Endodermal cell (in vitro differentiated cells): ENCODE data around the gene MTUS2. TPM values are rescaled to one million over a fixed set of nuclear protein-coding genes. Genes with fewer than 3 reads are reported as not detected.

Experiments
- DNase-seq: peaks from one replicate; pipeline ENCODE4 v3.0.0-alpha.2; 2017
- H3K27ac ChIP-seq: 2 replicates; pipeline ENCODE4 v1.5.1; 2013; ENCODE audit warnings: mild to moderate bottlenecking, low read depth, low read length, moderate library complexity
- H3K27me3 ChIP-seq: 2 replicates; pipeline ENCODE4 v1.6.1; 2013; ENCODE audit warnings: mild to moderate bottlenecking, low read length, moderate library complexity; ENCODE audit not compliant: insufficient read depth, control insufficient read depth, poor library complexity, severe bottlenecking
- H3K36me3 ChIP-seq: 2 replicates; pipeline ENCODE4 v1.7.0; 2013; ENCODE audit warnings: mild to moderate bottlenecking, low read length, moderate library complexity; ENCODE audit not compliant: control insufficient read depth, insufficient read depth
- H3K4me1 ChIP-seq: one replicate; pipeline ENCODE4 v1.7.0; 2013; ENCODE audit warnings: low read length; ENCODE audit not compliant: control insufficient read depth, insufficient read depth
- H3K4me3 ChIP-seq: 2 replicates; pipeline ENCODE4 v1.5.1; 2013; ENCODE audit warnings: mild to moderate bottlenecking, low read length, moderate library complexity
- H3K9ac ChIP-seq: 2 replicates; pipeline ENCODE4 v1.6.1; 2013; ENCODE audit warnings: mild to moderate bottlenecking, low read length, moderate library complexity; ENCODE audit not compliant: poor library complexity, severe bottlenecking; ENCODE audit errors: extremely low read depth
- H3K9me3 ChIP-seq: 2 replicates; pipeline ENCODE4 v1.6.1; 2013; ENCODE audit warnings: mild to moderate bottlenecking, low read length, moderate library complexity; ENCODE audit not compliant: control insufficient read depth
- H3K27ac Mint-ChIP-seq: 2 replicates; pipeline ENCODE4 v1.8.0; 2020; ENCODE audit warnings: mixed read lengths
- H3K27me3 Mint-ChIP-seq: 2 replicates; pipeline ENCODE4 v1.8.0; 2021; ENCODE audit warnings: mild to moderate bottlenecking, mixed read lengths; ENCODE audit not compliant: insufficient read depth
- H3K36me3 Mint-ChIP-seq: 2 replicates; pipeline ENCODE4 v1.8.0; 2020; ENCODE audit warnings: low read depth, mixed read lengths
- H3K4me1 Mint-ChIP-seq: 2 replicates; pipeline ENCODE4 v1.8.0; 2020; ENCODE audit warnings: mixed read lengths
- H3K4me3 Mint-ChIP-seq: 2 replicates; pipeline ENCODE4 v1.8.0; 2020; ENCODE audit warnings: mild to moderate bottlenecking, moderate library complexity, mixed read lengths
- H3K9me3 Mint-ChIP-seq: 2 replicates; pipeline ENCODE4 v1.8.0; 2020; ENCODE audit warnings: mild to moderate bottlenecking, mixed read lengths
- WGBS, 2 experiments: methylation state at CpG; one replicate each; pipeline versions ENCODE4 v1.1.5 to v1.1.7; 2013; ENCODE audit warnings: missing lambda C conversion rate in 2 of 2, mixed read lengths in 1 of 2; ENCODE audit not compliant: insufficient coverage in 1 of 2, insufficient read length in 1 of 2; 5-methylcytosine and 5-hydroxymethylcytosine counted together
- total RNA-seq, 2 donors: library from RNA; stranded (reverse); fragmentation: NEBNext Ultra II Directional in 1 of 2; extraction: Animal tissue kit (Norgen Biotek cat#: 25700) in 1 of 2; gene quantifications; 2 replicates in 1 of 2; 3 replicates in 1 of 2; pipeline ENCODE4 v1.2.1, GENCODE V29; 2021
- TF ChIP-seq, protein P1 (sequence below): fragments of 200-600 bp; sonication (generic); conservative IDR thresholded peaks from 2 replicates; pipeline ENCODE4 v1.5.0; 2021; ENCODE audit warnings: antibody characterized with exemption, mild to moderate bottlenecking

MTUS2 gene
- total RNA-seq, 2 donors from 2014 or later, result 1.2 to 1.3 TPM

- Mint-ChIP-seq H3K36me3 (no peaks in the 10 kb centered on the region), H3K4me1 (no peaks in the 10 kb centered on the region), H3K27me3 (peaks cover 3% of the 10 kb centered on the region), H3K9me3 (no peaks in the 10 kb centered on the region), H3K27ac (no peak overlapping the region), H3K4me3 (no peak overlapping the region)
- no peak for DNase-seq
- 94 to 100% methylated on average over 1 of the region's 1 CpG for WGBS, 2 experiments
- no peaks in the 10 kb centered on the region for H3K9me3 ChIP-seq
- no peaks in the 10 kb centered on the region for H3K36me3 ChIP-seq
- no peaks in the 10 kb centered on the region for H3K4me1 ChIP-seq
- no peak overlapping the region for H3K9ac ChIP-seq
- H3K27ac ChIP-seq, result no peak overlapping the region
- TF ChIP-seq, protein P1, sequence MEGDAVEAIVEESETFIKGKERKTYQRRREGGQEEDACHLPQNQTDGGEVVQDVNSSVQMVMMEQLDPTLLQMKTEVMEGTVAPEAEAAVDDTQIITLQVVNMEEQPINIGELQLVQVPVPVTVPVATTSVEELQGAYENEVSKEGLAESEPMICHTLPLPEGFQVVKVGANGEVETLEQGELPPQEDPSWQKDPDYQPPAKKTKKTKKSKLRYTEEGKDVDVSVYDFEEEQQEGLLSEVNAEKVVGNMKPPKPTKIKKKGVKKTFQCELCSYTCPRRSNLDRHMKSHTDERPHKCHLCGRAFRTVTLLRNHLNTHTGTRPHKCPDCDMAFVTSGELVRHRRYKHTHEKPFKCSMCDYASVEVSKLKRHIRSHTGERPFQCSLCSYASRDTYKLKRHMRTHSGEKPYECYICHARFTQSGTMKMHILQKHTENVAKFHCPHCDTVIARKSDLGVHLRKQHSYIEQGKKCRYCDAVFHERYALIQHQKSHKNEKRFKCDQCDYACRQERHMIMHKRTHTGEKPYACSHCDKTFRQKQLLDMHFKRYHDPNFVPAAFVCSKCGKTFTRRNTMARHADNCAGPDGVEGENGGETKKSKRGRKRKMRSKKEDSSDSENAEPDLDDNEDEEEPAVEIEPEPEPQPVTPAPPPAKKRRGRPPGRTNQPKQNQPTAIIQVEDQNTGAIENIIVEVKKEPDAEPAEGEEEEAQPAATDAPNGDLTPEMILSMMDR, result no peak
- no peak overlapping the region for H3K4me3 ChIP-seq
- no peaks in the 10 kb centered on the region for H3K27me3 ChIP-seq
Observed at GRCh38 chr13:29458419-29458818, 638.3 kb downstream of the MTUS2 start.

GRCh38 chr13:29459813-29460355 lies 639.7 kb downstream of the MTUS2 start:
- H3K9ac ChIP-seq, result no peak overlapping the region
- H3K36me3 Mint-ChIP-seq, result no peaks in the 10 kb centered on the region
- TF ChIP-seq, protein P1, result no peak
- peaks cover under 1% of the 10 kb centered on the region for H3K4me1 Mint-ChIP-seq
- H3K9me3 ChIP-seq, result no peaks in the 10 kb centered on the region
- H3K27me3 Mint-ChIP-seq, result peaks cover 3% of the 10 kb centered on the region
- 83 to 98% methylated on average over 1 to 2 of the region's 2 CpGs for WGBS, 2 experiments
- H3K27ac Mint-ChIP-seq, result no peak overlapping the region
- H3K4me3 Mint-ChIP-seq, result no peak overlapping the region
- H3K4me1 ChIP-seq, result no peaks in the 10 kb centered on the region
- DNase-seq, result no peak
- no peaks in the 10 kb centered on the region for H3K27me3 ChIP-seq
- H3K4me3 ChIP-seq, result no peak overlapping the region
- H3K27ac ChIP-seq, result no peak overlapping the region
- H3K9me3 Mint-ChIP-seq, result no peaks in the 10 kb centered on the region
- no peaks in the 10 kb centered on the region for H3K36me3 ChIP-seq

GRCh38 chr13:29464105-29464679 lies 644.1 kb downstream of the MTUS2 start:
- Mint-ChIP-seq H3K36me3 (no peaks in the 10 kb centered on the region), H3K4me1 (peaks cover 13% of the 10 kb centered on the region), H3K4me3 (no peak overlapping the region), H3K27ac (no peak overlapping the region), H3K9me3 (no peaks in the 10 kb centered on the region), H3K27me3 (peaks cover 3% of the 10 kb centered on the region)
- H3K9ac ChIP-seq, result no peak overlapping the region
- no peaks in the 10 kb centered on the region for H3K9me3 ChIP-seq
- WGBS, 2 experiments, result 84% methylated on average over 3 to 4 of the region's 4 CpGs
- TF ChIP-seq, protein P1, result no peak
- H3K27me3 ChIP-seq, result no peaks in the 10 kb centered on the region
- DNase-seq, result no peak
- H3K36me3 ChIP-seq, result no peaks in the 10 kb centered on the region
- no peak overlapping the region for H3K27ac ChIP-seq
- no peak overlapping the region for H3K4me3 ChIP-seq
- no peaks in the 10 kb centered on the region for H3K4me1 ChIP-seq
